ENCODE results near the gene MAP2K6.

The MAP2K6 gene

GRCh38 chr17:69574257-69575197 lies 160.0 kb downstream of the MAP2K6 start:
- H3K4me3 ChIP-seq (ENCODE audit: low read depth, low read length), result no peak overlapping the region

GRCh38 chr17:69575346-69575761 lies 160.9 kb downstream of the MAP2K6 start:
- H3K4me3 ChIP-seq (ENCODE audit: low read depth, low read length), result no peak overlapping the region

- H3K4me3 ChIP-seq (ENCODE audit: low read depth, low read length), result no peak overlapping the region
Observed at GRCh38 chr17:69577098-69577497, 162.6 kb downstream of the MAP2K6 start.

- H3K4me3 ChIP-seq (ENCODE audit: low read depth, low read length), result no peak overlapping the region
Observed at GRCh38 chr17:69578385-69578936, 164.0 kb downstream of the MAP2K6 start.

GRCh38 chr17:69579961-69580677 lies 165.6 kb downstream of the MAP2K6 start:
- no peak overlapping the region for H3K4me3 ChIP-seq (ENCODE audit: low read depth, low read length)

- H3K4me3 ChIP-seq (ENCODE audit: low read depth, low read length), result no peak overlapping the region
Observed at GRCh38 chr17:69581061-69581961, 166.8 kb downstream of the MAP2K6 start.

GRCh38 chr17:69588316-69588715 lies 173.8 kb downstream of the MAP2K6 start:
- H3K4me3 ChIP-seq (ENCODE audit: low read depth, low read length), result no peak overlapping the region

GRCh38 chr17:69588827-69589239 lies 174.3 kb downstream of the MAP2K6 start:
- H3K4me3 ChIP-seq (ENCODE audit: low read depth, low read length), result no peak overlapping the region

- no peak overlapping the region for H3K4me3 ChIP-seq (ENCODE audit: low read depth, low read length)
Observed at GRCh38 chr17:69590671-69591070, 176.2 kb downstream of the MAP2K6 start.

- no peak overlapping the region for H3K4me3 ChIP-seq (ENCODE audit: low read depth, low read length)
Observed at GRCh38 chr17:69592692-69593350, 178.3 kb downstream of the MAP2K6 start.

- no peak overlapping the region for H3K4me3 ChIP-seq (ENCODE audit: low read depth, low read length)
Observed at GRCh38 chr17:69593351-69593715, 178.8 kb downstream of the MAP2K6 start.

- no peak overlapping the region for H3K4me3 ChIP-seq (ENCODE audit: low read depth, low read length)
Observed at GRCh38 chr17:69593716-69594115, 179.2 kb downstream of the MAP2K6 start.

- H3K4me3 ChIP-seq (ENCODE audit: low read depth, low read length), result no peak overlapping the region
Observed at GRCh38 chr17:69594641-69595040, 180.1 kb downstream of the MAP2K6 start.

GRCh38 chr17:69596141-69596540 lies 181.6 kb downstream of the MAP2K6 start:
- no peak overlapping the region for H3K4me3 ChIP-seq (ENCODE audit: low read depth, low read length)

- no peak overlapping the region for H3K4me3 ChIP-seq (ENCODE audit: low read depth, low read length)
Observed at GRCh38 chr17:69597898-69598692, 183.6 kb downstream of the MAP2K6 start.

- no peak overlapping the region for H3K4me3 ChIP-seq (ENCODE audit: low read depth, low read length)
Observed at GRCh38 chr17:69602972-69603371, 188.5 kb downstream of the MAP2K6 start.

Measured in iPS-11a (cell line).